ENCODE results near the gene TRIOBP.

The TRIOBP gene

GRCh38 chr22:37769056-37769455 lies 72.2 kb downstream of the TRIOBP start:
- TF ChIP-seq CTCF (IDR thresholded peaks at IDR 0.05; ENCODE audit: low read depth, low read length) (no peak), EZH2phosphoT487 (IDR thresholded peaks at IDR 0.05; ENCODE audit: low read depth) (no peak)
- no peaks in the 10 kb centered on the region for H3K27me3 ChIP-seq (ENCODE audit: low read depth, low read length)
- H3K4me2 ChIP-seq (ENCODE audit: low read length): no peak overlapping the region
- no peaks in the 10 kb centered on the region for H3K9me3 ChIP-seq (ENCODE audit: insufficient read depth, low read length)
- peaks cover 3% of the 10 kb centered on the region for H3K36me3 ChIP-seq (replicated peaks; ENCODE audit: low read depth, low read length)
- H4K20me1 ChIP-seq (ENCODE audit: insufficient read depth, low read length): no peaks in the 10 kb centered on the region
- peaks cover 8% of the 10 kb centered on the region for H3K4me1 ChIP-seq (ENCODE audit: low read length)
- no peak overlapping the region for H3K9ac ChIP-seq (ENCODE audit: low read length)
- H2AFZ ChIP-seq (ENCODE audit: low read depth, low read length): no peak overlapping the region
- no peak overlapping the region for H3K4me3 ChIP-seq (ENCODE audit: low read length)
- no peaks in the 10 kb centered on the region for H3K79me2 ChIP-seq (ENCODE audit: low read length)
- H3K27ac ChIP-seq (ENCODE audit: low read length): no peak overlapping the region

GRCh38 chr22:37771081-37771480 lies 74.2 kb downstream of the TRIOBP start:
- no peaks in the 10 kb centered on the region for H4K20me1 ChIP-seq (ENCODE audit: insufficient read depth, low read length)
- TF ChIP-seq CTCF (IDR thresholded peaks at IDR 0.05; ENCODE audit: low read depth, low read length): no peak
- H3K79me2 ChIP-seq (ENCODE audit: low read length): no peaks in the 10 kb centered on the region
- H3K27ac ChIP-seq (ENCODE audit: low read length): no peak overlapping the region
- no peak overlapping the region for H3K4me2 ChIP-seq (ENCODE audit: low read length)
- H3K36me3 ChIP-seq (replicated peaks; ENCODE audit: low read depth, low read length): no peaks in the 10 kb centered on the region
- no peak overlapping the region for H3K9ac ChIP-seq (ENCODE audit: low read length)
- no peaks in the 10 kb centered on the region for H3K4me1 ChIP-seq (ENCODE audit: low read length)
- no peak overlapping the region for H2AFZ ChIP-seq (ENCODE audit: low read depth, low read length)
- H3K27me3 ChIP-seq (ENCODE audit: low read depth, low read length): no peaks in the 10 kb centered on the region
- no peaks in the 10 kb centered on the region for H3K9me3 ChIP-seq (ENCODE audit: insufficient read depth, low read length)
- no peak overlapping the region for H3K4me3 ChIP-seq (ENCODE audit: low read length)

- Histone ChIP-seq H3K4me2 (ENCODE audit: low read length) (no peak overlapping the region), H3K9me3 (ENCODE audit: insufficient read depth, low read length) (no peaks in the 10 kb centered on the region), H3K4me1 (ENCODE audit: low read length) (no peaks in the 10 kb centered on the region), H3K27ac (ENCODE audit: low read length) (no peak overlapping the region), H3K4me3 (ENCODE audit: low read length) (no peak overlapping the region), H4K20me1 (ENCODE audit: insufficient read depth, low read length) (no peaks in the 10 kb centered on the region), H3K36me3 (replicated peaks; ENCODE audit: low read depth, low read length) (no peaks in the 10 kb centered on the region), H3K9ac (ENCODE audit: low read length) (no peak overlapping the region), H2AFZ (ENCODE audit: low read depth, low read length) (no peak overlapping the region), H3K27me3 (ENCODE audit: low read depth, low read length) (no peaks in the 10 kb centered on the region), H3K79me2 (ENCODE audit: low read length) (no peaks in the 10 kb centered on the region)
- no peak for TF ChIP-seq CTCF (IDR thresholded peaks at IDR 0.05; ENCODE audit: low read depth, low read length)
- TF ChIP-seq EZH2phosphoT487 (IDR thresholded peaks at IDR 0.05; ENCODE audit: low read depth): no peak
These were observed 75.0 kb downstream of the TRIOBP start for GRCh38 chr22:37771702-37772427.

GRCh38 chr22:37774728-37775127 lies 77.9 kb downstream of the TRIOBP start:
- H3K4me1 ChIP-seq (ENCODE audit: low read length): peaks cover 8% of the 10 kb centered on the region
- H3K9me3 ChIP-seq (ENCODE audit: insufficient read depth, low read length): no peaks in the 10 kb centered on the region
- TF ChIP-seq CTCF (IDR thresholded peaks at IDR 0.05; ENCODE audit: low read depth, low read length) (no peak), EZH2phosphoT487 (IDR thresholded peaks at IDR 0.05; ENCODE audit: low read depth) (no peak)
- no peak overlapping the region for H3K9ac ChIP-seq (ENCODE audit: low read length)
- no peaks in the 10 kb centered on the region for H3K27me3 ChIP-seq (ENCODE audit: low read depth, low read length)
- no peak overlapping the region for H3K27ac ChIP-seq (ENCODE audit: low read length)
- H3K4me3 ChIP-seq (ENCODE audit: low read length): no peak overlapping the region
- H3K79me2 ChIP-seq (ENCODE audit: low read length): no peaks in the 10 kb centered on the region
- H3K4me2 ChIP-seq (ENCODE audit: low read length): no peak overlapping the region
- H2AFZ ChIP-seq (ENCODE audit: low read depth, low read length): no peak overlapping the region
- H3K36me3 ChIP-seq (replicated peaks; ENCODE audit: low read depth, low read length): no peaks in the 10 kb centered on the region
- H4K20me1 ChIP-seq (ENCODE audit: insufficient read depth, low read length): no peaks in the 10 kb centered on the region
